K562 treated with DMSO at 1 percent for 4 hours (cell line): ENCODE data around the gene FOLR1. TPM values are rescaled to one million over a fixed set of nuclear protein-coding genes. Genes with fewer than 3 reads are reported as not detected.

Experiments
- total RNA-seq: library from RNA; unstranded; fragments of 300-600 nt; gene quantifications from 2 replicates; pipeline ENCODE4 v1.2.3, GENCODE V29; 2022; ENCODE audit not compliant: insufficient read depth

Gene FOLR1
- 13.7 and 14.0 TPM in 2 replicates for total RNA-seq

GRCh38 chr11:72191961-72192381 is at the start of gene FOLR1:
Gene FOLR1, plus strand, starts transcription at chr11:72192140. Its CDS starts 34 bp downstream, at chr11:72192174.

GRCh38 chr11:72216638-72217037 is 24.7 kb downstream of the FOLR1 start, which contains the start of gene FOLR2:
Gene FOLR2, plus strand, starts transcription at chr11:72216794. Its CDS starts 1,791 bp downstream, at chr11:72218585.

GRCh38 chr11:72224564-72225410 is 32.8 kb downstream of the FOLR1 start, which contains the start of gene INPPL1:
Gene INPPL1, plus strand, starts transcription at chr11:72224767. Its CDS starts 218 bp downstream, at chr11:72224985.

GRCh38 chr11:72244060-72244360 is 52.1 kb downstream of the FOLR1 start, which contains the start of gene PHOX2A:
Gene PHOX2A, minus strand, starts transcription at chr11:72244176. Its CDS starts 172 bp downstream, at chr11:72244004.

Other genes starting within 250 kb of the FOLR1 start
- 9.5 and 15.9 TPM in 2 replicates for gene IL18BP, start 193.2 kb upstream of the FOLR1 start, total RNA-seq
- 93.9 and 115 TPM in 2 replicates for gene NUMA1, start 111.6 kb upstream of the FOLR1 start, total RNA-seq
- 2.3 and 2.6 TPM in 2 replicates for gene LRRC51, start 111.3 kb upstream of the FOLR1 start, total RNA-seq
- 72.5 and 76.0 TPM in 2 replicates for gene LAMTOR1, start 88.8 kb upstream of the FOLR1 start, total RNA-seq
- gene TOMT, start 86.2 kb upstream of the FOLR1 start, total RNA-seq = not detected in 2 replicates
- 37.3 and 45.9 TPM in 2 replicates for gene ANAPC15, start 79.4 kb upstream of the FOLR1 start, total RNA-seq
- gene FOLR3, start 56.4 kb upstream of the FOLR1 start, total RNA-seq = not detected in 2 replicates
- gene FOLR2, start 24.7 kb downstream of the FOLR1 start, total RNA-seq = not detected in 2 replicates
- 114 and 143 TPM in 2 replicates for gene INPPL1, start 32.6 kb downstream of the FOLR1 start, total RNA-seq
- gene PHOX2A, start 52.0 kb downstream of the FOLR1 start, total RNA-seq = not detected in 2 replicates
- 7.5 and 10.7 TPM in 2 replicates for gene CLPB, start 242.4 kb downstream of the FOLR1 start, total RNA-seq